Keratinocyte (primary cell): ENCODE measurements around the gene MADD. TPM values are rescaled to one million over a fixed set of nuclear protein-coding genes. Genes with fewer than 3 reads are reported as not detected.

Experiments used
- DNase-seq: peaks from one replicate; pipeline ENCODE4 v3.0.0-alpha.2; 2011; ENCODE audit warnings: low read depth, missing footprints, low spot score
- FAIRE-seq: peaks from 2 replicates; lab custom pipeline; 2011; peaks lifted over from hg19 to GRCh38; lab: Jason Lieb, UNC
- H2AFZ ChIP-seq: 2 replicates; pipeline ENCODE4 v1.6.0; 2012; ENCODE audit warnings: low read length, control low read depth, inconsistent platforms; ENCODE audit not compliant: control insufficient read depth
- H3K27ac ChIP-seq: 2 replicates; pipeline ENCODE4 v1.5.1; 2011; ENCODE audit warnings: low read length; ENCODE audit not compliant: control insufficient read depth, insufficient read depth
- H3K27me3 ChIP-seq: 3 replicates; pipeline ENCODE4 v1.6.0; 2011; ENCODE audit warnings: low read length; ENCODE audit not compliant: control insufficient read depth, insufficient read depth; ENCODE audit errors: extremely low read depth
- H3K36me3 ChIP-seq, 2 experiments: 2 replicates in 1 of 2; 3 replicates in 1 of 2; pipeline ENCODE4 v1.5.1; 2011; ENCODE audit warnings: low read length in 2 of 2, mild to moderate bottlenecking in 1 of 2; ENCODE audit not compliant: control insufficient read depth in 2 of 2, insufficient read depth in 2 of 2; ENCODE audit errors: extremely low read depth in 1 of 2
- H3K4me1 ChIP-seq: 3 replicates; pipeline ENCODE4 v1.5.1; 2011; ENCODE audit warnings: low read length; ENCODE audit not compliant: control insufficient read depth, insufficient read depth; ENCODE audit errors: extremely low read depth
- H3K4me2 ChIP-seq: 3 replicates; pipeline ENCODE4 v1.6.0; 2011; ENCODE audit warnings: low read depth, low read length; ENCODE audit not compliant: control insufficient read depth, insufficient read depth; ENCODE audit errors: extremely low read depth
- H3K4me3 ChIP-seq, 3 experiments: fragments of 200-600 bp in 1 of 3; sonication (generic) in 1 of 3; 2 replicates in 2 of 3; 3 replicates in 1 of 3; pipeline ENCODE4 v1.5.1; 2011 to 2016; ENCODE audit warnings: low read length in 3 of 3, mild to moderate bottlenecking in 3 of 3, control low read depth in 2 of 3, inconsistent platforms in 1 of 3, low read depth in 1 of 3, mixed read lengths in 1 of 3, mixed run types in 1 of 3, moderate library complexity in 1 of 3; ENCODE audit not compliant: control insufficient read depth in 2 of 3, insufficient read depth in 2 of 3; ENCODE audit errors: extremely low read depth in 1 of 3
- H3K79me2 ChIP-seq: 2 replicates; pipeline ENCODE4 v1.6.0; 2012; ENCODE audit warnings: low read length; ENCODE audit not compliant: control insufficient read depth, insufficient read depth
- H3K9ac ChIP-seq: 3 replicates; pipeline ENCODE4 v1.6.0; 2011; ENCODE audit warnings: low read length; ENCODE audit not compliant: control insufficient read depth, insufficient read depth; ENCODE audit errors: extremely low read depth
- H3K9me1 ChIP-seq: 3 replicates; pipeline ENCODE4 v1.6.0; 2011; ENCODE audit warnings: low read length; ENCODE audit not compliant: control insufficient read depth, insufficient read depth; ENCODE audit errors: extremely low read depth
- H3K9me3 ChIP-seq: 2 replicates; pipeline ENCODE4 v1.5.1; 2012; ENCODE audit warnings: low read depth, low read length; ENCODE audit not compliant: control insufficient read depth
- H4K20me1 ChIP-seq: 3 replicates; pipeline ENCODE4 v1.6.0; 2011; ENCODE audit warnings: low read length; ENCODE audit not compliant: control insufficient read depth, insufficient read depth; ENCODE audit errors: extremely low read depth
- EZH2 ChIP-seq: IDR thresholded peaks from one replicate; pipeline ENCODE4 v1.6.1; 2012; ENCODE audit warnings: inconsistent platforms, mild to moderate bottlenecking, low read length, moderate library complexity
- dilution Hi-C: fragments of 300-500 bp; cut with MboI; formaldehyde crosslinking; loops from one replicate; pipeline ENCODE4 v1.7.0; 2020; ENCODE audit warnings: low sequenced_read_pairs; ENCODE audit not compliant: extremely low pct_ligation_motif_present
- polyA plus RNA-seq, 5 experiments: library from polyadenylated mRNA; depleted of rRNA in 3 of 5; stranded (reverse) in 3 of 5; stranded (forward) in 1 of 5; unstranded in 1 of 5; fragments of >200 nt; gene quantifications; 1 replicate in 1 of 5; 2 replicates in 3 of 5; 3 replicates in 1 of 5; pipeline versions ENCODE4 v1.2.1 to v1.2.3, GENCODE V29; 2011 to 2012; ENCODE audit warnings: missing spikeins in 2 of 5, low read depth in 1 of 5, low replicate concordance in 1 of 5
- TF ChIP-seq, protein P1 (sequence below), 3 experiments: IDR thresholded peaks in 1 of 3; conservative IDR thresholded peaks in 1 of 3; optimal IDR thresholded peaks in 1 of 3; 2 replicates in 2 of 3; 3 replicates in 1 of 3; pipeline versions ENCODE3 to v1.5.1; 2011; ENCODE audit warnings: low read length in 3 of 3, mild to moderate bottlenecking in 3 of 3, moderate library complexity in 2 of 3, control low read depth in 1 of 3, inconsistent platforms in 1 of 3; ENCODE audit not compliant: insufficient read depth in 2 of 3; ENCODE audit errors: extremely low read depth in 1 of 3

The MADD gene
- polyA plus RNA-seq, 1 donor (not counting 4 experiments of a cell fraction or from before 2014, with no cell fraction given), result 11.9 TPM

DNA sequence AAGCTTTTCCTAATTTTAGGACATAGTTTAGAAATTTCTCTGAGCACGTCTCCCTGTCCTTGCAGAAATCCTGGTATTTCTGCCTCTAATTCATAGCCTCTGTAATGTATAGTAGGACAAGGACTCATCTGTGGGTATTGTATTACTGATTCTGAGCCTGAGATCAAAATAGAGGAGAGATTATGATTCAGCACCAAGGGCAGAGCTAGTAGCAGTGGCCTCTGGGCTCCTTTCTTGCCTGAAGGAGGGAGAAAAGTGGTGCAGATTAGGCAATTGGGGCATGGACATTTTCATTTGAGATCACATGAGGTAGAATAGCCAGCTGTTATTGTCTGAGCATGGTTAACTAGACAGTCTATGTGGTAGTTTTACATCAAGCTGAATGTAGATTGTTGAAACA, 2.8 kb downstream of the MADD start:
- Histone ChIP-seq H3K9ac (no peak overlapping the region), H3K4me2 (no peak overlapping the region), H2AFZ (no peak overlapping the region), H3K4me1 (peaks cover 17% of the 10 kb centered on the region), H3K9me3 (no peaks in the 10 kb centered on the region), H3K4me3 (no peak overlapping the region), H4K20me1 (no peaks in the 10 kb centered on the region), H3K79me2 (peaks cover 32% of the 10 kb centered on the region), H3K27ac (no peak overlapping the region), H3K9me1 (peaks cover 2% of the 10 kb centered on the region), H3K36me3 (peaks cover 0 to 16% of the 10 kb centered on the region in 2 experiments), H3K27me3 (no peaks in the 10 kb centered on the region)
- dilution Hi-C loops, result no loop called here
- TF ChIP-seq, protein P1, sequence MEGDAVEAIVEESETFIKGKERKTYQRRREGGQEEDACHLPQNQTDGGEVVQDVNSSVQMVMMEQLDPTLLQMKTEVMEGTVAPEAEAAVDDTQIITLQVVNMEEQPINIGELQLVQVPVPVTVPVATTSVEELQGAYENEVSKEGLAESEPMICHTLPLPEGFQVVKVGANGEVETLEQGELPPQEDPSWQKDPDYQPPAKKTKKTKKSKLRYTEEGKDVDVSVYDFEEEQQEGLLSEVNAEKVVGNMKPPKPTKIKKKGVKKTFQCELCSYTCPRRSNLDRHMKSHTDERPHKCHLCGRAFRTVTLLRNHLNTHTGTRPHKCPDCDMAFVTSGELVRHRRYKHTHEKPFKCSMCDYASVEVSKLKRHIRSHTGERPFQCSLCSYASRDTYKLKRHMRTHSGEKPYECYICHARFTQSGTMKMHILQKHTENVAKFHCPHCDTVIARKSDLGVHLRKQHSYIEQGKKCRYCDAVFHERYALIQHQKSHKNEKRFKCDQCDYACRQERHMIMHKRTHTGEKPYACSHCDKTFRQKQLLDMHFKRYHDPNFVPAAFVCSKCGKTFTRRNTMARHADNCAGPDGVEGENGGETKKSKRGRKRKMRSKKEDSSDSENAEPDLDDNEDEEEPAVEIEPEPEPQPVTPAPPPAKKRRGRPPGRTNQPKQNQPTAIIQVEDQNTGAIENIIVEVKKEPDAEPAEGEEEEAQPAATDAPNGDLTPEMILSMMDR (optimal IDR thresholded peaks at IDR 0.05 in 1 of 3, IDR thresholded peaks at IDR 0.05 in 1 of 3, conservative IDR thresholded peaks at IDR 0.05 in 1 of 3; ENCODE audit: extremely low read depth in 1 of 3, insufficient read depth in 2 of 3, low read length in 3 of 3), result no peak
- no peak for TF ChIP-seq EZH2
- DNase-seq (no peak), FAIRE-seq (no peak)

DNA sequence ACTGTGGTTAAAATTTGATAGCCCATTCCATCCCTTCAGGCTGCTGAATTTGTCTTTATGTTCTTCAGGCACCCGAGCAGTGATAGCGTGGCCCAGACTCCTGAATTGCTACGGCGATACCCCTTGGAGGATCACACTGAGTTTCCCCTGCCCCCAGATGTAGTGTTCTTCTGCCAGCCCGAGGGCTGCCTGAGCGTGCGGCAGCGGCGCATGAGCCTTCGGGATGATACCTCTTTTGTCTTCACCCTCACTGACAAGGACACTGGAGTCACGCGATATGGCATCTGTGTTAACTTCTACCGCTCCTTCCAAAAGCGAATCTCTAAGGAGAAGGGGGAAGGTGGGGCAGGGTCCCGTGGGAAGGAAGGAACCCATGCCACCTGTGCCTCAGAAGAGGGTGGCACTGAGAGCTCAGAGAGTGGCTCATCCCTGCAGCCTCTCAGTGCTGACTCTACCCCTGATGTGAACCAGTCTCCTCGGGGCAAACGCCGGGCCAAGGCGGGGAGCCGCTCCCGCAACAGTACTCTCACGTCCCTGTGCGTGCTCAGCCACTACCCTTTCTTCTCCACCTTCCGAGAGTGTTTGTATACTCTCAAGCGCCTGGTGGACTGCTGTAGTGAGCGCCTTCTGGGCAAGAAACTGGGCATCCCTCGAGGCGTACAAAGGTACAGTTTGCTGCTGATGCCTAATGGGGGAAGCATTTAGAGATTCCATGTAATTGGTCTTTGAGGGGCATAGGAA, 4.7 kb downstream of the MADD start:
- Histone ChIP-seq H3K9ac (no peak overlapping the region), H3K4me3 (no peak overlapping the region), H3K9me3 (no peaks in the 10 kb centered on the region), H4K20me1 (no peaks in the 10 kb centered on the region), H2AFZ (no peak overlapping the region), H3K27me3 (no peaks in the 10 kb centered on the region), H3K79me2 (peaks cover 32% of the 10 kb centered on the region), H3K4me2 (no peak overlapping the region), H3K27ac (no peak overlapping the region), H3K36me3 (peaks cover 0 to 19% of the 10 kb centered on the region in 2 experiments), H3K9me1 (peaks cover 2% of the 10 kb centered on the region), H3K4me1 (peaks cover 5% of the 10 kb centered on the region)
- FAIRE-seq (no peak), DNase-seq (no peak)
- dilution Hi-C loops, result no loop called here
- TF ChIP-seq, protein P1 (optimal IDR thresholded peaks at IDR 0.05 in 1 of 3, IDR thresholded peaks at IDR 0.05 in 1 of 3, conservative IDR thresholded peaks at IDR 0.05 in 1 of 3; ENCODE audit: extremely low read depth in 1 of 3, insufficient read depth in 2 of 3, low read length in 3 of 3), result no peak
- TF ChIP-seq EZH2, result no peak
